Measurements from ENCODE around the gene IFT80.

DNA sequence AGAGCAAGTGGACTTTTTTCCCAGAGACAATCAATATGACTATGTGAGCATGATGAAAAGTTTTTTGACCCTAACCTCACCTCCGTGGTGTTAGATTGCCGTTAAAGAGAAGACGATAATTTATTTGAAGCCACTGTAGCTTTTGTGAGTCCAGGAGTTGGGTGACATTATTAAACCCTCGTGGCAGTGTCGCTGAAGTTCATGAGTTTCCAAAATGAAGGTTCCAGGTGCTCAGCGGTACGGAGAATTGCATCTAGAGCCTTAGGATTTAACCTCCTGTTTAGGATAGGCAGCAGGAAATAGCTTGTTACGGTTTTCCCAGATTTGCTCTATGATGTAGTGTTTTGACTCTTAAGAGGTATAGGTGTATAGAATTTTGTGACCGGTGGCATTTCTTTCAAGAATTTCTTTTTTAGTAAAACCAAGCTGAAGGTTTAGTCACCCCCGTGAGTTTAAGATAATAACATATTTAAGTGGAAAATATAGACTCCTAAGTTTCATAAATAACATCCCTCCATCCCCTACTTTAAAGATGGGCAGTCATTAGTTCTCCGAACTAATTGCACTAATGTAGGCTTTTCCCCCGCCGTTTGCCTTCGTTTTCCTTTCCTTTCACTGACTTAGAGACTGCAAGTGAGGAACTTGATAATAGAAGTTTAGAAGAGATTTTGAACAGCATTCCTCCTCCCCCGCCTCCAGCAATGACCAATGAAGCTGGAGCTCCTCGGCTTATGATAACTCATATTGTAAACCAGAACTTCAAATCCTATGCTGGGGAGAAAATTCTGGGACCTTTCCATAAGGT, 2.5 kb upstream of the IFT80 start:
- TF ChIP-seq, protein P1, sequence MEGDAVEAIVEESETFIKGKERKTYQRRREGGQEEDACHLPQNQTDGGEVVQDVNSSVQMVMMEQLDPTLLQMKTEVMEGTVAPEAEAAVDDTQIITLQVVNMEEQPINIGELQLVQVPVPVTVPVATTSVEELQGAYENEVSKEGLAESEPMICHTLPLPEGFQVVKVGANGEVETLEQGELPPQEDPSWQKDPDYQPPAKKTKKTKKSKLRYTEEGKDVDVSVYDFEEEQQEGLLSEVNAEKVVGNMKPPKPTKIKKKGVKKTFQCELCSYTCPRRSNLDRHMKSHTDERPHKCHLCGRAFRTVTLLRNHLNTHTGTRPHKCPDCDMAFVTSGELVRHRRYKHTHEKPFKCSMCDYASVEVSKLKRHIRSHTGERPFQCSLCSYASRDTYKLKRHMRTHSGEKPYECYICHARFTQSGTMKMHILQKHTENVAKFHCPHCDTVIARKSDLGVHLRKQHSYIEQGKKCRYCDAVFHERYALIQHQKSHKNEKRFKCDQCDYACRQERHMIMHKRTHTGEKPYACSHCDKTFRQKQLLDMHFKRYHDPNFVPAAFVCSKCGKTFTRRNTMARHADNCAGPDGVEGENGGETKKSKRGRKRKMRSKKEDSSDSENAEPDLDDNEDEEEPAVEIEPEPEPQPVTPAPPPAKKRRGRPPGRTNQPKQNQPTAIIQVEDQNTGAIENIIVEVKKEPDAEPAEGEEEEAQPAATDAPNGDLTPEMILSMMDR (conservative IDR thresholded peaks at IDR 0.05 in 1 of 2, IDR thresholded peaks at IDR 0.05 in 1 of 2; ENCODE audit: low read depth in 1 of 2, low read length in 2 of 2): no peak
- no peak for TF ChIP-seq EZH2 (IDR thresholded peaks at IDR 0.05; ENCODE audit: low read length, missing control alignments)

All from fibroblast of lung (primary cell).